Psoas muscle (tissue), 8 donors: ENCODE results near the gene CACNB2. TPM values are rescaled to one million over a fixed set of nuclear protein-coding genes. Genes with fewer than 3 reads are reported as not detected.

Source experiments
- ATAC-seq, 4 donors: fragments of 200-7000 bp; cut with Tn5 transposase; one replicate each; pipeline ENCODE4 v1.9.1; 2020; ENCODE audit warnings: moderate library complexity in 3 of 4, mild to moderate bottlenecking in 2 of 4
- DNase-seq, 2 donors: peaks; one replicate each; pipeline ENCODE4 v3.0.0-alpha.2; 2020
- H3K27ac ChIP-seq: fragments of 200-600 bp; one replicate; pipeline ENCODE4 v1.8.0; 2022
- H3K27me3 ChIP-seq, 3 donors: fragments of 200-600 bp in 1 of 3; one replicate each; pipeline versions ENCODE4 v1.6.1 to v1.8.0; 2013 to 2022; ENCODE audit warnings: low read length in 2 of 3, mild to moderate bottlenecking in 2 of 3, moderate library complexity in 1 of 3; ENCODE audit not compliant: insufficient read depth in 3 of 3
- H3K36me3 ChIP-seq, 2 donors: fragments of 200-600 bp in 1 of 2; one replicate each; pipeline versions ENCODE4 v1.6.1 to v1.8.0; 2013 to 2022; ENCODE audit warnings: low read depth in 1 of 2, mild to moderate bottlenecking in 1 of 2, moderate library complexity in 1 of 2; ENCODE audit not compliant: insufficient read depth in 1 of 2
- H3K4me1 ChIP-seq: fragments of 200-600 bp; one replicate; pipeline ENCODE4 v1.8.0; 2022
- H3K4me3 ChIP-seq: fragments of 200-600 bp; one replicate; pipeline ENCODE4 v1.8.0; 2022; ENCODE audit warnings: mild to moderate bottlenecking
- H3K9me3 ChIP-seq: fragments of 200-600 bp; one replicate; pipeline ENCODE4 v1.8.0; 2022
- CTCF ChIP-seq: fragments of 200-600 bp; IDR thresholded peaks from one replicate; pipeline ENCODE4 v1.8.0; 2022; ENCODE audit warnings: antibody characterized with exemption
- WGBS, 3 donors: extraction: QIAGEN DNeasy Blood & Tissue Kit; methylation state at CpG; one replicate each; pipeline versions ENCODE4 v1.1.6 to v1.1.7; 2013; 5-methylcytosine and 5-hydroxymethylcytosine counted together
- intact Hi-C, 2 donors: fragments of 100-400 bp; cut with DNase I; formaldehyde crosslinking; loops; one replicate each; pipeline versions ENCODE4 v1.11.0 to v1.14.2; 2022
- polyA plus RNA-seq, 3 donors: library from polyadenylated mRNA; stranded (reverse); fragments of 200-250 nt; gene quantifications; one replicate each; pipeline ENCODE4 v1.2.3, GENCODE V29; 2013
- total RNA-seq, 4 donors: library from RNA; stranded (reverse); fragmentation: NEBNext Ultra II Directional in 2 of 4; extraction: Animal tissue kit (Norgen Biotek cat#: 25700) in 2 of 4; gene quantifications; one replicate each; pipeline versions ENCODE4 v1.2.1 to v1.2.4, GENCODE V29; 2021 to 2023
- donor health status: healthy with polysubstance abuse.
- donor health status: DM: no; HTN: no; CAD: no; lungs with moderate emphysema.
- donor health status: Bipolar disorder and iron deficiency.
- donor health status: healthy.
- donor health status: DM: yes; HTN: yes; CAD: no.
- donor health status: DM: no; HTN: no; CAD: no.
- donor health status: DM: no; HTN: no; CAD: no.
- donor health status: DM: yes; HTN: yes; CAD: no.

Gene CACNB2
- total and polyA plus RNA-seq, 7 donors: 0.20 to 0.71 (median 0.43) TPM

GRCh38 chr10:18498998-18499397, 358.8 kb downstream of the CACNB2 start:
- WGBS, 3 donors: 65 to 75% (median 70%) methylated on average over 4 of the region's 4 CpGs

GRCh38 chr10:18500576-18500975, 360.4 kb downstream of the CACNB2 start:
- ATAC-seq (no peak), DNase-seq (no peak)
- no peak overlapping the region for H3K27ac ChIP-seq
- intact Hi-C loops: no loop called here
- no peak for TF ChIP-seq CTCF
- 60 to 65% (median 60%) methylated on average over 7 of the region's 7 CpGs for WGBS, 3 donors
- H3K36me3 ChIP-seq: no peaks in the 10 kb centered on the region
- H3K4me3 ChIP-seq: no peak overlapping the region
- no peaks in the 10 kb centered on the region for H3K4me1 ChIP-seq
- H3K27me3 ChIP-seq: no peaks in the 10 kb centered on the region
- no peaks in the 10 kb centered on the region for H3K9me3 ChIP-seq

More at GRCh38 chr10:18498998-18499397, 358.8 kb downstream of the CACNB2 start:
- no peak for TF ChIP-seq CTCF
- Histone ChIP-seq H3K4me3 (no peak overlapping the region), H3K27ac (no peak overlapping the region), H3K9me3 (no peaks in the 10 kb centered on the region), H3K27me3 (no peaks in the 10 kb centered on the region), H3K36me3 (no peaks in the 10 kb centered on the region), H3K4me1 (no peaks in the 10 kb centered on the region)
- intact Hi-C loops: no loop called here
- DNase-seq (no peak), ATAC-seq (no peak)

GRCh38 chr10:18501198-18501597, 361.0 kb downstream of the CACNB2 start:
- intact Hi-C loops: no loop called here
- ATAC-seq: no peak
- DNase-seq: no peak
- Histone ChIP-seq H3K4me3 (no peak overlapping the region), H3K27me3 (no peaks in the 10 kb centered on the region), H3K36me3 (no peaks in the 10 kb centered on the region), H3K27ac (no peak overlapping the region), H3K4me1 (no peaks in the 10 kb centered on the region), H3K9me3 (no peaks in the 10 kb centered on the region)
- no peak for TF ChIP-seq CTCF
- WGBS, 3 donors: 71 to 79% (median 78%) methylated on average over 3 of the region's 3 CpGs

GRCh38 chr10:18501629-18502028, 361.4 kb downstream of the CACNB2 start:
- no peak for DNase-seq
- Histone ChIP-seq H3K9me3 (no peaks in the 10 kb centered on the region), H3K36me3 (no peaks in the 10 kb centered on the region), H3K4me3 (no peak overlapping the region), H3K27ac (no peak overlapping the region), H3K27me3 (no peaks in the 10 kb centered on the region), H3K4me1 (no peaks in the 10 kb centered on the region)
- 74 to 87% (median 80%) methylated on average over 5 of the region's 5 CpGs for WGBS, 3 donors
- intact Hi-C loops: no loop called here
- ATAC-seq: no peak
- no peak for TF ChIP-seq CTCF

GRCh38 chr10:18504161-18504560, 363.9 kb downstream of the CACNB2 start:
- H3K4me1 ChIP-seq: no peaks in the 10 kb centered on the region
- no peaks in the 10 kb centered on the region for H3K36me3 ChIP-seq
- no peak overlapping the region for H3K4me3 ChIP-seq
- no peak for DNase-seq
- no peak for ATAC-seq
- H3K27ac ChIP-seq: no peak overlapping the region
- 91 to 92% (median 92%) methylated on average over 5 of the region's 5 CpGs for WGBS, 3 donors
- no peak for TF ChIP-seq CTCF
- no peaks in the 10 kb centered on the region for H3K27me3 ChIP-seq
- H3K9me3 ChIP-seq: no peaks in the 10 kb centered on the region
- intact Hi-C loops: no loop called here
